Caco-2 (cell line): ENCODE measurements around the gene RFC3. TPM values are rescaled to one million over a fixed set of nuclear protein-coding genes. Genes with fewer than 3 reads are reported as not detected.

ENCODE experiments used
- BruUV-seq: library from RNA; stranded (reverse); fragments of 400-500 nt; replicated peaks from 2 replicates; lab custom pipeline; 2021; lab: Mats Ljungman, UMichigan
- CTCF ChIA-PET: fragments of 300-600 bp; sonication (Branson Sonifier 250); formaldehyde crosslinking; loops from one replicate; lab custom pipeline; 2022; ENCODE audit warnings: antibody characterized with exemption; lab: Charles Lee
- POLR2A ChIA-PET: fragments of 300-600 bp; sonication (Branson Sonifier 250); formaldehyde crosslinking; loops from one replicate; lab custom pipeline; 2022; ENCODE audit warnings: antibody characterized with exemption; lab: Charles Lee
- DNase-seq, 2 experiments: peaks; one replicate each; pipeline versions ENCODE4 v3.0.0 to v3.0.0-alpha.2; 2020 to 2022
- H3K27me3 ChIP-seq: replicated peaks from 2 replicates; pipeline ENCODE4 v1.6.0; 2011; ENCODE audit warnings: low read length; ENCODE audit not compliant: control insufficient read depth, insufficient read depth
- H3K36me3 ChIP-seq: 2 replicates; pipeline ENCODE4 v1.5.1; 2011; ENCODE audit warnings: low read length; ENCODE audit not compliant: control insufficient read depth, insufficient read depth
- H3K4me1 ChIP-seq: fragments of 250-450 bp; sonication (Bioruptor Pico); 2 replicates; pipeline ENCODE4 v1.5.1; 2020; ENCODE audit warnings: mild to moderate bottlenecking
- H3K4me3 ChIP-seq: 2 replicates; pipeline ENCODE4 v1.5.1; 2011; ENCODE audit warnings: low read depth, mild to moderate bottlenecking, control low read depth, low read length
- H3K9me3 ChIP-seq: fragments of 250-450 bp; sonication (Bioruptor Pico); 2 replicates; pipeline ENCODE4 v1.5.1; 2020; ENCODE audit warnings: mild to moderate bottlenecking, moderate library complexity
- H3K27ac Mint-ChIP-seq: one replicate; pipeline ENCODE4 v1.8.0; 2022; ENCODE audit warnings: mixed read lengths; ENCODE audit not compliant: unreplicated experiment
- H3K27me3 Mint-ChIP-seq: one replicate; pipeline ENCODE4 v1.8.0; 2022; ENCODE audit warnings: mixed read lengths; ENCODE audit not compliant: insufficient read depth, unreplicated experiment
- H3K36me3 Mint-ChIP-seq: one replicate; pipeline ENCODE4 v1.8.0; 2022; ENCODE audit warnings: mild to moderate bottlenecking, mixed read lengths; ENCODE audit not compliant: insufficient read depth, unreplicated experiment
- H3K4me1 Mint-ChIP-seq: one replicate; pipeline ENCODE4 v1.8.0; 2022; ENCODE audit warnings: low read depth, mixed read lengths; ENCODE audit not compliant: unreplicated experiment
- H3K4me3 Mint-ChIP-seq: one replicate; pipeline ENCODE4 v1.8.0; 2022; ENCODE audit warnings: mild to moderate bottlenecking, moderate library complexity, mixed read lengths; ENCODE audit not compliant: unreplicated experiment
- H3K9me3 Mint-ChIP-seq: one replicate; pipeline ENCODE4 v1.8.0; 2022; ENCODE audit warnings: mixed read lengths; ENCODE audit not compliant: unreplicated experiment
- CTCF ChIP-seq, 2 experiments: fragments of 200-600 bp in 1 of 2; IDR thresholded peaks; 1 replicate in 1 of 2; 2 replicates in 1 of 2; pipeline versions ENCODE4 v1.5.1 to v1.8.0; 2011 to 2022; ENCODE audit warnings: antibody characterized with exemption in 1 of 2, control low read depth in 1 of 2, inconsistent platforms in 1 of 2, low read depth in 1 of 2, low read length in 1 of 2, mild to moderate bottlenecking in 1 of 2, moderate library complexity in 1 of 2; ENCODE audit not compliant: insufficient read depth in 1 of 2, severe bottlenecking in 1 of 2, unreplicated experiment in 1 of 2
- intact Hi-C: fragments of 100-400 bp; cut with micrococcal nuclease; formaldehyde crosslinking; loops from one replicate; pipeline ENCODE4 v1.10.0; 2022; ENCODE audit not compliant: unreplicated experiment
- total RNA-seq: library from RNA; stranded (reverse); gene quantifications from 2 replicates; pipeline ENCODE4 v1.2.3, GENCODE V29; 2022

Gene RFC3
- total RNA-seq, 1 experiment from 2014 or later: 50.2 TPM

DNA sequence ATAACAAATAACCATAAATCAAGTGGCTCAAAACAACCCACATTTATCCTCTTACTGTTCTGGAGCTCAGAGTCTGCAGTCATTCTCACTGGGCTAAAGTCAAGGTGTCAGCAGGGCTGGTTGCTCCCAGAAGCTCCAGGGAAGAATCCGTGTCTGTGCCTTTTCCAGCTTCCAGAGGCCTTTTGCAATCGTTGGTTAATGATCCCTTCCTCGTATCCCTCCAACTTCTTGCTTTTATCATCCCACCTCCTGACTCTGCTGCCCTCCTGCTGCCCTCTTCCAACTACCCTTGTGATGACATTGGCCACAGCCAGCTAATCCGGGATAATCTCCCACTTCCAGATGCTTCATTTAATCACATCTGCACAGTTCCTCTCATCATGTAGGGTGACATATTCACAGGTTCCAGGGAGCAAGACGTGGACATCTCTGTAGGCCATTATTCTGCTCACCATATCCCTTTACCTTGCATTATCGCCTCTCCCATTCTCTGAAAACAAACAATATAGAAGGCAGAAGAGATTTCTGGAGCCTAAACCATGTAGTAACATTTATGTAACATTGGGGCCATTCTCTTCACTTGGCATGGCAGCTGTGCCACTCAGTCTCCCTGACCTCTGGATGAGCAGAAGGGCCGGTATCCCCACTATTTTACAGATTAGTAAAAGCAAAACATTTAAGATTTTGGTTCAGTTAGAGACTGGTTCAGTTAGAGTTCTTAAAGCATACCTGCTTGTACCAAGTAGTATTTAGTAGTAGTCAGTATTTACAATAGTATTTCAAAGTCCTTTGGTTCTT lies 53.5 kb downstream of the RFC3 start:
- Mint-ChIP-seq H3K4me1 (peaks cover 13% of the 10 kb centered on the region), H3K27me3 (no peaks in the 10 kb centered on the region), H3K9me3 (no peaks in the 10 kb centered on the region), H3K27ac (peak overlapping the region; percentile 58), H3K36me3 (no peaks in the 10 kb centered on the region), H3K4me3 (no peak overlapping the region)
- no peak overlapping the region for H3K4me3 ChIP-seq
- intact Hi-C loops: loop anchor here (2.0 kb wide), 1 partner anchor 53 kb away; the partner anchor contains the start of gene RFC3
- DNase-seq: no peak
- H3K36me3 ChIP-seq: no peaks in the 10 kb centered on the region
- ChIA-PET CTCF (no interaction called here), POLR2A (no interaction called here)
- H3K4me1 ChIP-seq: peaks cover 19% of the 10 kb centered on the region
- no TSS peak for BruUV-seq
- no peaks in the 10 kb centered on the region for H3K27me3 ChIP-seq
- TF ChIP-seq CTCF (IDR thresholded peaks at IDR 0.05; ENCODE audit: insufficient read depth in 1 of 2, low read depth in 1 of 2, low read length in 1 of 2, severe bottlenecking in 1 of 2, unreplicated experiment in 1 of 2): no peak
- no peaks in the 10 kb centered on the region for H3K9me3 ChIP-seq

DNA sequence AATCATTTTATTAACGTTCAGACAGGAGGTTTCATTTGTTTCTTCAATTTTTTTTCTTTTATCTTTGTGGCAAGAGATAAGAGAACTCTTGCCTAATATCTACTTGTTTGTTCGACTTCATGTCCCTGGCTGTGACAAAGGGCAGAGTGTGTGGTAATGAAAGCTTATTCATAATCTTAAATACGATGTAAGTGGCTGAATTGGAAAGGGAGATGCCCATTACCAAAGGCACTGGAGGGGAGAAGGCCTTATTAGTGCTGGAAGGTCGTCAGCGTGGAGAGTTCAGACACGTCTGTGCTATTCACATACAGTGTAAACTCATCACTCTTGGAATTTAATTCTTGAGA lies 54.0 kb downstream of the RFC3 start:
- peak; percentile 42 to 61 for DNase-seq
- Histone ChIP-seq H3K36me3 (no peaks in the 10 kb centered on the region), H3K27me3 (no peaks in the 10 kb centered on the region), H3K4me3 (no peak overlapping the region), H3K4me1 (peaks cover 19% of the 10 kb centered on the region), H3K9me3 (no peaks in the 10 kb centered on the region)
- no TSS peak for BruUV-seq
- no peaks in the 10 kb centered on the region for H3K9me3 Mint-ChIP-seq
- H3K27me3 Mint-ChIP-seq: no peaks in the 10 kb centered on the region
- peaks cover 13% of the 10 kb centered on the region for H3K4me1 Mint-ChIP-seq
- intact Hi-C loops: loop anchor here (2.0 kb wide), 1 partner anchor 53 kb away; the partner anchor contains the start of gene RFC3
- CTCF ChIA-PET: no interaction called here
- POLR2A ChIA-PET: no interaction called here
- no peaks in the 10 kb centered on the region for H3K36me3 Mint-ChIP-seq
- peak overlapping the region; percentile 58 for H3K27ac Mint-ChIP-seq
- H3K4me3 Mint-ChIP-seq: no peak overlapping the region
- TF ChIP-seq CTCF (IDR thresholded peaks at IDR 0.05; ENCODE audit: insufficient read depth in 1 of 2, low read depth in 1 of 2, low read length in 1 of 2, severe bottlenecking in 1 of 2, unreplicated experiment in 1 of 2): no peak

DNA sequence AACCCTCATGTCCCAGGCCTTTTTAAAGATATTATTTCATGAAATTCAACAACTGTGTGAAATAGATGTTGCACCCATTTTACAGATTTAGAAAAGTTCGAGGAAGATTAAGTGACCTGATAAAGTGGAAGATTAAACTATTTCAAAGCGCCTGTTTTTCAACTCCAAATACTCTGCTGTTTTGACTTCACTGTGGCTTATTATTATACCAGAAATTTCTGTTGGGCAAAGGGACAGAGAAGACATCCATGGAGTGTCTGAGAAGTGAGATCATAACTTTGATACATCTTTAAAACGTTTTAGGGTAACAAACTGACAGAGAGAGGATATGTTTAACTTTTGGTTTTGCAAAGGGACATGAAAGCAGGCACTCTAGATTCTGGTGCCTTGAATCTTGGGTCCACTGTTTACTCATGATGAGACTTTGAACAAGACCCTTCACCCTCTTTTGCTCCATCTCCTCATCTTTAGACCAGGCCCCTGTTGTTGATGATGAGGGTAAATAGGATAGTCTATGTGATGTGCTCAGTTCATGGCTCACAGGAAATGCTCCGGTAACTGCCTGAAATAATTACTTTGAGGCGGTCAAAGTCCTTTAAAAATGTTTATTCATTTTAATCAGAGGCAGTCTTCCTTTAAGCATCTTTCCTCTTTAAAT lies 55.4 kb downstream of the RFC3 start:
- no peaks in the 10 kb centered on the region for H3K36me3 ChIP-seq
- no TSS peak for BruUV-seq
- peaks cover 13% of the 10 kb centered on the region for H3K4me1 Mint-ChIP-seq
- DNase-seq: no peak
- ChIA-PET CTCF (interaction anchor here (0.6 kb wide), 1 partner anchor 1205 kb away, joined by 3 read pairs; no protein-coding TSS in a partner anchor), POLR2A (no interaction called here)
- no peak overlapping the region for H3K27ac Mint-ChIP-seq
- peaks cover 19% of the 10 kb centered on the region for H3K4me1 ChIP-seq
- H3K4me3 ChIP-seq: no peak overlapping the region
- no peaks in the 10 kb centered on the region for H3K9me3 Mint-ChIP-seq
- no peaks in the 10 kb centered on the region for H3K9me3 ChIP-seq
- H3K27me3 ChIP-seq: no peaks in the 10 kb centered on the region
- H3K27me3 Mint-ChIP-seq: no peaks in the 10 kb centered on the region
- intact Hi-C loops: loop anchor here (2.0 kb wide), 1 partner anchor 55 kb away; the partner anchor contains the start of gene RFC3
- no peak for TF ChIP-seq CTCF (IDR thresholded peaks at IDR 0.05; ENCODE audit: insufficient read depth in 1 of 2, low read depth in 1 of 2, low read length in 1 of 2, severe bottlenecking in 1 of 2, unreplicated experiment in 1 of 2)
- no peak overlapping the region for H3K4me3 Mint-ChIP-seq
- no peaks in the 10 kb centered on the region for H3K36me3 Mint-ChIP-seq
